Mammary epithelial cell (primary cell): ENCODE measurements around the gene ATXN10.

Experiments
- CTCF ChIP-seq, 2 donors: IDR thresholded peaks in 1 of 2; conservative IDR thresholded peaks in 1 of 2; 2 replicates each; pipeline ENCODE4 v1.5.1; 2011 to 2012; ENCODE audit warnings: inconsistent platforms in 2 of 2, low read length in 2 of 2, mild to moderate bottlenecking in 2 of 2, control low read depth in 1 of 2, low read depth in 1 of 2; ENCODE audit not compliant: insufficient read depth in 1 of 2; ENCODE audit errors: extremely low read depth in 1 of 2
- EZH2 ChIP-seq: IDR thresholded peaks from 2 replicates; pipeline ENCODE4 v1.6.1; 2012; ENCODE audit warnings: low read length, inconsistent platforms, borderline replicate concordance

DNA sequence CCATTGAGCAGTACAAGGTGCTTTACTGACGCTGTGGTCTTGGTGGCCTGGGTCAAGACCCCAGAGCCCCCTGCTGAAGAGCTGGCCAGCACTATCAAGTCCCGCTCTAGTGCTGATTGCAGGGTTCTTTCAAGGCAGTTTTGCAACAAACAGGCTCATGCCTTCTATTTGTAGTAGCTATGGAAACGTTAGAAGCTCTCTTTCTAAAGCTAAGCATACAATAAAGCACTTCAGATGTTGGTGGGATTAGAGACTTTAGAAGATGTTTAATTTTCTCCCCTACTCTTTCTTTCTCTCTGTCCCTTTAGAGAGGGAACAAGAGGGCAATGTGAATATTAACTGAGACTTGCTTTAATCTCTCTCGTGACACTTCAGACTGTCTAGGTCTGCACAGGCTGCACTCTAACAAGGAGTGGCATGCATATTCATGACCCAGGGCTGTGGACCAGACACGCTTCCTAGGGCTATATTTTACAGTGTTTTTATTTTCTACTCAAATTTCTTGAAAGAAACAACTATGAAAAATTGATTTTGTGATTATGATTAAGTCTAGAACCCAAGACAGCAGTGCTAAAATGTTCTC lies 166.8 kb downstream of the ATXN10 start:
- no peak for TF ChIP-seq CTCF (conservative IDR thresholded peaks at IDR 0.05 in 1 of 2, IDR thresholded peaks at IDR 0.05 in 1 of 2; ENCODE audit: extremely low read depth in 1 of 2, insufficient read depth in 1 of 2, low read depth in 1 of 2, low read length in 2 of 2)
- TF ChIP-seq EZH2 = no peak
